Non-pigmented ciliary epithelial cell (primary cell): ENCODE measurements around the gene RETREG2.

Experiments used
- DNase-seq: peaks from one replicate; pipeline ENCODE4 v3.0.0-alpha.2; 2010; ENCODE audit warnings: low read depth

Gene RETREG2, protein sequence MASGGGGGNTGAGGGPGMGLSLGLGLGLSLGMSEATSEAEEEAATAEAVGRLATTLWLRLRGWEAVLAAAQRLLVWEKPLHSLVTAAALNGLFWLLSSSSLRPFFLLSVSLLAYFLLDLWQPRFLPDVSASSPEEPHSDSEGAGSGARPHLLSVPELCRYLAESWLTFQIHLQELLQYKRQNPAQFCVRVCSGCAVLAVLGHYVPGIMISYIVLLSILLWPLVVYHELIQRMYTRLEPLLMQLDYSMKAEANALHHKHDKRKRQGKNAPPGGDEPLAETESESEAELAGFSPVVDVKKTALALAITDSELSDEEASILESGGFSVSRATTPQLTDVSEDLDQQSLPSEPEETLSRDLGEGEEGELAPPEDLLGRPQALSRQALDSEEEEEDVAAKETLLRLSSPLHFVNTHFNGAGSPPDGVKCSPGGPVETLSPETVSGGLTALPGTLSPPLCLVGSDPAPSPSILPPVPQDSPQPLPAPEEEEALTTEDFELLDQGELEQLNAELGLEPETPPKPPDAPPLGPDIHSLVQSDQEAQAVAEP

DNA sequence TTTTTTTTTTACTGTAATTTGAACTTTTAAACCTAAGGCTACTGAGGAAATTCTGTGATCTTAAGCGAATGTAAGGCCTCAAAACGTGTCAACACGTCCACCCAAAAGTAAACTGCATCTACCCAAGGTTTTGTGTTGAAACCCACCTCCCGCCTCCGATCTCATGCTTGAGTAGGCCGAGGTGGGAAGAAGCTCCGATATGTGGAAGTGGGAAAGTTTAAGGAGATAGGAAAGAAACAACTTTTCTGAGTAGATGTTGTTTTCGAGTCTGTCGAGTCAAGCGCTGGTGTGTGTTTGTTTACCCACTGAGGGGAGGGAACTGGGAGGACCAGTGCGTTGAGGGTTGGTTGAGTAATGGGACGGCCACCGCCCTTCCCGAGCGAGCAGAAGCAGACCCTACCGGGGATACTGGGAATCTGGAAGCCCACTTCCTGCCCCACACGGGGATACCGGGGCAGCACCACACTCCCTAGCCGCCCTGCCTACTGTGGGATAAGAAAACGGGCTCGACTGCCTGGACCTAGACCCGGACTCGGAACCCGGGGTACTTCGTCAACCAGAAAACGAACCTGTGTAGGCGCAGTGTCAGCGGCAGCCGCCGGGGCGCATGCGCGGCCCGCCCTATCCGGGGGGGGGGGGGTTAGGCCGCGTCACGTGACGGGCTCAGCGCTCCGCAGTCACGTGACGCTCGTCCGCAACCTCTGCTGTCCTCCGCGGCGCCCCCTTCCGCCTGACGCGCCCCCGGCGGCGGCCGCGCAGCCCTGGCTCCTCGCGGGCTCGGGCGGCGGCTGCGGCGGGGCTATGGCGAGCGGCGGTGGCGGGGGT is at the start of gene RETREG2:
RETREG2 (plus strand) TSS at position 724 of the 825 bp plus-strand sequence; CDS start at position 802, 78 bp downstream.
- DNase-seq, result peak; percentile 63

DNA sequence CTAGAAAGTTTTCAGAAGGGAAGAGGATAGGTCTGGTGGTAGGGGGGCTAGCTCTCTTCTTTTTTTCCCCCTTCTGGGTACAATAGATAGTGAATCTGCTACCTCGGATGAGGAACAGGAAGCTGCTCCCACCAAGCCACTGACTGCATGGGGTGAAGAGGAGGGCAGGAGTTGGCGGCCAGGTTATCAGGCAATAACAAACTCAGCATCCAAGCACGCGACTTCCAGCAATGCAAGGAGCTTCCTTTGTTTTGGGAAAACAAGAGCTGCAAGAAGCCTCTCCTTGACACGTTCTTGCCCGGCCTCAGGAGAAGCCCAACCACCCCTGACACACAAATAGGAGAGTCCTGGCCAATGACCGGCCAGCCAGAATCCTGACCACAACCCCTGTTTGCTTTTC is 49.7 kb upstream of the RETREG2 start:
- no peak for DNase-seq

DNA sequence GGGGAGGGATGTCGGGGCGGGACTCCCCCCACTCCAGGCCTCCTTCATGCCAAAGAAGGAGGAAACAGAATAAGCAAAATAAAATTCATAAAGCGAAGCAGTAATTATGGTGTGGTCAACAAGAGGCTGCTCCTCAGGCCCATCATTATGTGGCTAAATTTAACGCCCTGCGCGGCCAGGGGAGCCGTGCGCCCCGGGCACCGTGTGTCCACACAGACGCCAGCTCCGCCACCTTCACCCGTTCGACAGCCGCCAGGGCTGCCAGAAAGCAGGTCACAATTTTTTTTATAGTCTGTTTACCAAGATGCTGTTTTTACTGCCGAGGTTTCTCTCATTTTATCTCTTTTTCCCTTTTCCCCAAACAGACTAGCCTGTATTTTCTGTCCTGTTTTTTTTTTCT is 48.5 kb upstream of the RETREG2 start:
- DNase-seq, result no peak

DNA sequence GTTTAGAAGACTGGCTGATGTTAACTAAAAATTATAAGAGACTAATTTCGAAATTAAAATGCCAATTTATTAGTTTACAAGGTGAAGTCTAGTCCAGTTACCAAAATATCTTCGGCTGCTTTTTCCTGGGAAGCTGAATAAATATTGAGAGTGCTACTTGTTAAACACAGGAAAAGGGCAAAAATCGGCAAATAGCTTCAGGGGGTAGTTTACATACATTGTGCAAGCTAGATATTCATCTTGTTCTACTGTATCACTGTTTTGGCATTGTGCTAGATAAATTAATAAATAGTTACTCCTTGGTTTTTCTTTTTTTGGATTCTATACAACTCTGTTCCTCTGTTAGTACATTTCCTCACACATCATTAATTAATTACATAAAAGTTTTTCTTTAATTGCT is 46.7 kb upstream of the RETREG2 start:
- no peak for DNase-seq

DNA sequence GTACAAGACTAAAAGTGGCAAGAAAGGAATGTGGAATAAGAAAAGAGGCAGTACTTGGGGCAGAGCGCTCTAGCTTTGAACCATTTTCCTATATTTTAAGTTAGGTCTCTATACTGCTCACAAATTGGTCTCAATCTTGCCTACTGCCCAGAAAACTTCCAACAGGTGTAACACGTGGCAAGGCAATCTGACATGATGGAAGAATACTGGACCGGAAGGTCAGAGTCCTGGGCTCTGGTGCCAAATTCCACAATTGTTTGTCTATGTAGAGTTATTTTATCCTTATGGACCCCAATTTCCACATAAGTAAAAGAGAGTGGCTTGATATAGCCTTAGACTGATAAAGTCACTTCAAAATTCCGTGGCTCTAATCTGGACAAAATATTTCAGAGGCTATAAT is 46.3 kb upstream of the RETREG2 start:
- DNase-seq, result no peak

DNA sequence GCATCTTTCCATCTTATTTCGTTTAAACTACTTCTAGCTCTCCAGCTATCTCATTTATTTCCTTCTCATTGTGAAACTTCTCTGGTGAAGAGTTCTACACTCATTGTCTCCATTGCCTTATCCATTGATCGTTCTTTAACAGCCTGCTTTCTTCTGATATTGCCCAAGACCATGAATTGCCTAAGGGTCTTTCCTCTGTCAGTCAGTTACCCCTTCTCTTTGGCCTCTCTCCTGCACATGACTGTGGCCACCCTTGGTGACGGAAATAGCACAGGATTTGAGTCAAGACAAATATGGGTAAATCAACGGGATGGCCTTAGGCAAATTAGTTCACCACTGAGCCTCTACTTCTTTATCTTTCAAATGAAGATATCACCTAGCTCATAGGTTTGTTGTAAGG is 44.1 kb upstream of the RETREG2 start:
- no peak for DNase-seq

DNA sequence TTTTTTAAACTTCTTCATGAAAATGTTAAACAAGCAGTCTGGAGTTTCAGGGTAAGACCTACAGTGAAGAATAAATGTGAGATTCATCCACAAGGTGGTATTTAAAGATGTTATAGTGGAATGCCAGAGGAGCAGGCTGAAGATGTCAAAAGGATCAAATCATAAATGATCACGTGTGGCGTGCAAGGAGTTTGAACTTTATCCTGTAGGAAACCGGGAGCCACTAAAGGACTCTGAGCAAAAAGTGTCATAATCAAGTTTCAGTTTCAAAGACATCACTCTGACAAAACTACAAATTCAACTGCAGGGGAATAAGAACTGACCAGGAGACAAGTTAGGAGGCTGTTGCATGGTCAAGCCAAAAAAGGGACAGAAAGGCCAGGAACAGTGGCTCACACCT is 37.4 kb upstream of the RETREG2 start:
- DNase-seq, result no peak

DNA sequence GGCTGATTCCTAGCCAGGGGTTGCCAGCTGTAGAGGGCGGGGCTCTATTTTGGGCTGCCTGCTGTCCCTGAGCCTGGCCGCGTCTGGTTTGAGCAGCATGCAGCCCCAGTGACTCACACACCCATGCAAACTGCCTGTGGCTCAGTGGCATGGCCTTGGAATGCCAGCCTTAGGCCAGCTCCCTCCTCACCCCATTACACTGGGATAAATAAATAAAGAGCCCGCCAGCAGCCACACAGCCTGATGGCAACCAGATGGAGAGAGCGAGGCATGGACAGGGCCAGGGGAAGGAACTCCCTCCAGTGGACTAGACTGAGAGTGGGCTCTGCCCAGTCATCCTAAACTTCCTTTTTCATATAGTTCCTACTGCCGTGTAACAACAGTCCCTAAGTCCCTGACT is 35.7 kb upstream of the RETREG2 start:
- no peak for DNase-seq

DNA sequence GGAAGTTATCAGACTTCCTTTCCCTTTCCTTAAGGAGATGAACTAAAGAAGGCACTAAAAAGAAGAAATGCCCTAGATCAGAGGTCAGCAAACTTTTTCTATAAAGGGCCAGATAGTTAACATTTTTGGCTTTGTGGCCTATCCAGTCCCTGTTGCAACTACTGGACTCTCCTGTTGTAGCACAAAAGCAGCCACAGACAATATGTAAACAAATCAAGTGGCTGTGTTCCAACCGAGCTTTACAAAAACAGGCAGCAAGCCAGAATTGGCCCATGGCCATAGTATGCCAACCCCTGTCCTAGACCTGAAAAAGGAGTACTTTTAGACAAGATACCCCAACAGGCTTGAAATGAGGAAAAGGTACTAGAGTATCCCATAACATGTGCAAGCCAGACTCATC is 28.4 kb upstream of the RETREG2 start:
- no peak for DNase-seq

DNA sequence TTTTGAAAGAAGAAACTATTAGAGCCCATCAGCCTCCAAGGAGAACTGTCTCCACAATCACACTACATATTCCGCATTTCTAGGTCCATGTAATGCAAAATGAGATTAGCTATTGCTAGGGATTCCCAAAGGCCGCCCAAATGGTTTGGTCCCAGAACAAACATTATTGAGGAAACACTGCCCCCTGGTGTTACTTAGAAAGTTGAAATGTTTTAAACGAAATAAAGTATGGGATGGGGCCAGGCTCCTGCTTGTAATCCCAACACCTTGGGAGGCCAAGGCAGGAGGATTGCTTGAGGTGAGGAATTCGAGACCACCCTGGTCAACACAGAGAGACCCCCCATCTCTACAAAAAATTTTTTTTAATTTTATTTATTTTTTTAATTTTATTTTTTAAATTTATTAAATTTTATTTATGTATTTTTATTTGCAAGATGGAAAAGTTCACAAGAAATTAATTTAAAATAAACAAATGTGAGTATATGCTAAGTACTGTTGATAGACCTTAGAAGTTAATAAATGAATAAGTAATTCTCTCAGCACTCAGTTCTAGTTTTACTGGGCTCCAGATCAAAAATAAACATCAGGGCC is 22.9 kb upstream of the RETREG2 start:
- no peak for DNase-seq

DNA sequence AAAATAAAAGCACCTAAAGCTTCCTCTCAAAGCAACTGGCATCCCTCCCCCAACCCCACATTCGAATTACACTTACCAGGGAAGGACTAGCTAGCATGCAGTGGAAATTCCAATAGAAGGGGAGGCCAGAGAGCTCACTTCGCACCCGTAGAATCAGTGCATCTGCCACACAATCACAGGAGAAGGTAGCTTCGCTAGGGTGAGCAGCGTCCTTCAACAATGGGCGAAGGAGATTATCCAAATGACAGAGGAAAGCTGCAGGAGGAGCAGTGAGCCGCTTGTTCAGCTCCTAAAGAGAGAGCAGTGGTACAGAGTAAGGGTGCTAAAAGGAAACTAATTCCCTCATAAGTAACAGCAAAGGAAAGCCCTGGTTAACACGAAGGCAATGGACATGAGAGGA is 20.7 kb upstream of the RETREG2 start:
- DNase-seq, result no peak

DNA sequence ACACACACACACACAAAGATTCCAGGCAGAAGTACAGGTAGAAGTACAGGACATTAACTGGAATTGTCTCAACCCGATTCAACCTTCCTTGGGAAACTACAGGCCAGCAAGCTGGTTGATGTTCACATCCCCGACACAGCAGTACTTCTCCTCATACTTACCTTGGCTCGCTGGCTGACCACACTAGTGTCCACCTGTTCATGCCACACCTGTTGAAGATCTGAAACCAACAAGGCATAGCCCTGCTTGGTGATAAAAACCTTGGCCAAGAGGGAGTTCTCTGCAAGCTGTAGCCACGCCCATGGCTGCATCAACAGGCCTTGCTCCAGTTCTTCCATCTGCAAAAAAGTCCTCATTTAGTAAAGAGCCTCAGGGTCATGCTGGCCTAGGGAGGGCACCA is 20.1 kb upstream of the RETREG2 start:
- DNase-seq, result no peak

DNA sequence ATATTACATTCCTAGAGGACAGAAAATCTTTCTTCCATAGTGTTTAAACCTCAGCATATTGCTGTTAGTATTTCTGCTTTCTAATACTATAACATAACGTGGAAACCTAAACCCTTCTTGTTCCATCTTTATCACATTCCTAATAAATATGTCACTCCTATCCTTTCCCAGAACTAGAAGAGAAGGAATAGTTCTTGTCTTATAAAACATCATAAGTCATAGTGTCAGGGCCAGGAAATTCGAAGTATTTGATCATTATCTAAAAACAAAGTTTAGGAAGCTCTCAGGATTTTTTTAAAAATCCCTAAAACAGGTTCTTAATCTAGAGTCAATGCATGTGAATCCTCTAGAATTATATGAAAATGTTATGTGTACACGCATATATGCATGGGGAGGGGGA is 19.5 kb upstream of the RETREG2 start:
- no peak for DNase-seq

DNA sequence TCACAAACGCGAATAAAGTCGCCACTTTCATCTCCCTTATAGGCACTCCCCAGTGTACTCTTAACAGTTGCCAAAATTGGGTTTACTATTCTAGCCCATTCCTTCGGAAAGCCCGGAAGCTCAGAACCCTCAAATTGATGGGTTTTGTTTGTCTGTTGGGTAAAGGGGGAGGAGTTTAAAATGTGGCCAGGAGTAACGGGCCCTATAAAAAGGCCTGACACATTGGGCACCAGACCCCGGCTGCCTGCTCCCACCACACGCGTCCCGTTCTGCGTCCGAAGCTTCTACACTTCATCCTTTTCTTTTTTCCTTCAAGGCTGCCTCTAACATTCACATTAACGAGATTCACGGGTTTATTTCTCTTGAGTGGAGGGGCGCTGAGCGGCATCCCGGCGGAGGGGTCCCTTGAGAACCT is 18.3 kb upstream of the RETREG2 start:
- DNase-seq, result no peak

DNA sequence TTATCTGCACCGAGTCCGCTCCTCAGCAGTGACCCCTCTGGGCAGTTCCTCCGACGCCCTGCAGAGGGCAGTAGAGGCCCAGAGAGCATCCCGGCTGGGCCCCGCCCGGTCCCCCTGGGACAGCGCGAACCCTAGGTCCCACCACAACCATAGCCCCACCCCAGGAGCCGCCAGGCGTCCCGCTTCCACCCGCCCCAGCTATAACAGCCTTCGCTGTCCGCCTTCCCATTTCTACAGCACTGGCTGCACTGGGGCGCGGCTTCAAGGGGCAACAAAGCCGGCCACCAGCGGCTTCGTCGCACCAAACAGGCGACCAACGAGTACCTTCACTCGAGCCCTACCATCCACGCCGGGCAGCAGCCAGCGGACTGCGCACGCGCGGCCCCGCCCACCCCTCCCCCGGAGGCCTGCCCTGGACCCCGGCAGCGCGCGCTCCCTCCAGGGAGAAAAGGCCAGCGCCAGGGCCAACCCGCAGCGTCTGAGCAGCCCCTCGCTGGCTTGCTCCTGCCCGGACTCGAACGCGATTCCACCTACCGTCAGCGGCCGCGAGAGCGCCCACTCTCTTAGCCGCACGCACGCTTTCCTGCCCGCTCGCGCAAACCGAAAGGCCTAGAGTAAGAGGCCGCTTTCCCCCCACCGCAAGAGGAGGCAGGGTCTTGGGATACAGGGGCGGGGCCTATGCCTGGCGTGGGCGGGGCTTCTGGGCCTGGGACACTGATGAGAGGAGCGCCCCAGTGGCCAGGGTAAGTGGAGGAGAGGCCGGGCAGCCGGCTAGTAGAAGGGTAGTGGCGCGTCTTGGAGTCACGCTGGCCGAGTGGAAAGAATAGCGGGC is 17.7 kb upstream of the RETREG2 start, which contains the start of gene NHEJ1:
NHEJ1 (minus strand) TSS at position 630 of the 832 bp plus-strand sequence. CDS start 2,453 bp downstream, outside the sequence.
- DNase-seq, result peak; percentile 60

DNA sequence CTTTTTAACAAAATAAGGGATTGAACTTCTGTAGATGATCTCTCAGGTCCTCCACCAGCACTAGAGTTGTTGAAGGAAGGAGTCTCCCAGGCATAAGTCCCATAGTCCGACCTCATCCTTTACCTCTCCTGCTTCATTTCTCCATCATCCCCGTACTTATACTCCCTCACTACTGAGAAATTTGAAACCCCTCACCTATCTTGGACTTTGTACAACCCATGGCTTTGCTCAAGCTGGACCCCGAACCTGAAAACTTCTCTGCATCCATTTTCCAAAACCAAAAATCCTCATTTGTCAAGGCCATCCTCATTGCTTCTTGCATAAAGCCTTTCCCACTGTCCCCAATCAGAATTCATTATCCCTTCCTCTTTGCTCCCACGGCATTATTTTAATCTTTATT is 17.0 kb upstream of the RETREG2 start:
- DNase-seq, result no peak

DNA sequence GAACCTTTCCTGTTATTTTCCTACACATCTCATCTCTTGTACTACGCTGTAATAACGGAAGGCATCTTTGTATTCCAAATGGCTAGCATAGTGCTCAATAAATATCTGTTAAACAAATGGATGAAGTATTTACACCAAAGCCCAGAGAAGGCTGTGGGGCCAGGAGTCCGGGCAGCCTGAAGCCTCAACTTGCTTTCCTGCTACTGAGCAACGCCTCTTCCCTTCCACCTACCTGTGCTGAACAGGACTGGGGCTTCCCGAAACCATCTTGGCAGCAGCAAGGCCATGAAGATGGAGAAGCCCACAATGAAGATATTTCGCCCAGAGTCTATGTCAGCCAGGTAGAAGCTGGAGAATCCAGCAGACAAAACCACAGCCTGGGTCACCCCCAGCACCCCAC is 14.9 kb upstream of the RETREG2 start:
- no peak for DNase-seq

DNA sequence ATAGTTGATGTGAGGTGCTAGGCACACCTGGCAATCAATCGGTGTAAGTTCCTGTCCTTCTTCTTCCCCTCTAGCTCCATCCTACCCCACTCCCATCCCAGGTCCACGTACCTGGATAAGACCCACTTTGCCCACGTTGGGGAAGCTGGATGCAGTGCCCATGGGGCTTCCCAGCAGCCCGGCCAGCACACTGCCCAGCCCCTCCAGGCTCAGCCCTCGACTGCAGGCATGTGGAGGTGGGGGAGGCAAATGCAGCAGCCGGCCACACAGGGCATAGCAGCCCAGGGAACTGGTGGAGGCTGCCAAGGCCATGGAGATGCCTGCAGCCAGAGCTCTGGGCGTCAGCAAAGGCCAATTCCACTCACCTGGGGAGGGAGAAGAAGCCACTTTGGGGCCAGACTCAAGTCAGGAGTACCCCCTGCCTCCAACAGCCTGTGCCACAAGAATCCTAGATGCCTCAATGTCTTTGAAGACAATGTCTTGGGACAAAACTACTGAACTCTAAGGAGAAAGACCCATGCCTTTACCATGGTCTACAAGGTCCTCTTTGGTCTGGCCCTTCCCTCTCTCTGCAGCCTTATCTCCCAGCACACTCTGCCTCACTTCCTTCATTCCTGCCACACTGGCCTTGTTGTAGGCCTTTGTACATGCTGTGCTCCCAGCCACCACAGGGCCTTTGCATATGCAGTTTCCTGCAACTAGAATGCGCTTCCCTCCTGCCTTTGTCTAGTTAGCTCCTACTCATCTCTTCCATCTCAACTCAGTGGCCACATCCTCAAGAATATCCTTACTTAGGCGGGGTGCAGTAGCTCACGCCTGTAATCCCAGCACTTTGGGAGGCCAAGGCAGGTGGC is 12.8 kb upstream of the RETREG2 start:
- DNase-seq, result no peak

DNA sequence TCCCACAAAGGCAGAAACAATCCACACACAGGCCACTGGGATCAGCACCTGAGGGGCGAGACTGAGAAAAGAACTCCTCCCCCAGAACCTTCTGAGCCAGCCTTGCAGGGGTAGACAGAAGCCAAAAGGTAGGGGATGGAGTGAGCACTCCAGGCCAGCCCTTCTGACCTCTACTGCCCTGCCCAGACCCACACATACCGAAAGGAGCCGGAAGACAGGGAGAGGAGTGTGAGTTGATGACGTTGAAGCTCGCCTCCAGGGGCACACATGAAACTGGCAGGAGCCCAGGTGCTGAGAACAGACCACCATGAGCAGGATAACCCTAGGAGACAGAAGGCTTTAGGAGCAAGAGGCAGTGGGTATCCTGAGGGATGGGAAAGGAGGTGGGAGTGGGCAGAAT is 10.1 kb upstream of the RETREG2 start:
- DNase-seq, result no peak

DNA sequence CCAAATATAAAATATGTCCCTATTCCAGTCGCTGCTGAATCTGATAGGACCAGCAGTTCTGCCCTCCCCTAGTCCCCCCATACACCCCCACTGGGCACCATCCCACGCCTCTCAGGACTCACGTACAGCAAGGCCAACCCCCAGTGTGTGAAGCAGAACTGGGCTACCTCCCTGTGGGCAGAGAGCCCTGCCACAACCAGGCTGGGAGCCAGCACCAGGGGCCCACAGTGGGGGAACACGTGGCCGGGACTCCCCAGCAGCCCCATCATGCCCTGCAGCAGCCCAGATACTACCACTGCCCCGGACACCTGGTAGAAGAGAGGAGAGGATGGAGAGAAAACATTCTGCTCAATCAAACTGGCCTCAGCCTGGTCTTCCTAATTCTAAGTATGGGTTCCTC is 9.5 kb upstream of the RETREG2 start:
- DNase-seq, result no peak

DNA sequence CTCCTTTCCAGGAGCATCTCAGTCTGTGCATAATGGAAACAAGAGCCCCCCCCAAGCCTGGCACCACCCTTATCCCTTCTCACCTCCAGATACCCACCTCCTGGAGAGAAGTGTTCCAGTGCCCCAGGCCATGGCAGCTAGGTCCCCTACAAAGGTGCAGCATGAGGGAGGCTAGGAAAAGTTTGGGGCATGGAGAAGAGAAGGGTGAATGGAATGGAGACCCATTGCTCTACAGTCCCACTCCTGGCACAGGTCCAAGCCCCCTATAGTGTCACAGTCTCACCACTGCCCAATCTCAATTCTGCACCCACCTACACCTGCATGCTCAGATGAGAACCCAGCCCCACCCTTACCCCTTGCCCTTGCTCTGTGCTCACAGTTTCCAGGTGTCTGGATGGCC is 9.1 kb upstream of the RETREG2 start:
- DNase-seq, result no peak
